Right forelimb (tissue), 1 donor: ENCODE data around the gene CEP83.

Source experiments
- DNase-seq: peaks from one replicate; pipeline ENCODE4 v3.0.0-alpha.2; 2018

Gene CEP83

DNA sequence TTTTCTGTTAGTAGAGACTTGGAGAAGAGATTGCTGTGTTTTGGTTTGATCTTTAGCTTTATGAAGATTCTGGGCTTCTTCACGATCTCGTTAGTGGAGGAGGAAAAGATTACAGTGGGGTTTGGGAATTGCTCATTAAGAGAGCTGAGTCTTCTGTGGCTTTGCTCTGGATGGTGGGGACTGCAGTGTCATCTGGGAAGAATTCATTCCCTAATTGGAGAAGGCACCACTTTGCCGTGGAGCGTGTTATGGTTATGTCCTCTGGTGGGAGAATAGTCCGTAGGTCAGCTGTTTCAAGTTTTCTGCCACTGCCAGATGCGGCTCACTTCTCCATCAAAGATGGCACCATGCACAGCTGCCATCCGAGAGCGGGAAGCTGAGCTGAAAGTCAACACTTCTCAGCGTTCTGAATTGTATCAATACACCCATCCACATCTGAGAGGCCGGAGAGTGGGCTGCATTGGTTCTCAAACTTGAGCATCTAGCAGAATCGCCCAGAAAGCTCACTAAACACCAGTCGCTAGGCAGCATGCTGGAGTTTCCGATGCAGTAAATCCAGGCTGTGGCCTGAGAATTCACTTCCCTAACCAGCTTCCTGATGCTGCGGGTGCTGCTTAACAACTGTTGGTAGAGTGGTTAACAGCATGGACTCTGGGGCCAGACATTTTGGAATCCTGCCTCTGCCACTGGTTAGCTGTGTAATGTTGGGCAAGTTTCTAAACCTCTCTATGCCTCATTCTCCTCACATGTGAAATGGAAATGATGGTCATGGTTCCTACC lies 193.5 kb downstream of the CEP83 start:
- no peak for DNase-seq

DNA sequence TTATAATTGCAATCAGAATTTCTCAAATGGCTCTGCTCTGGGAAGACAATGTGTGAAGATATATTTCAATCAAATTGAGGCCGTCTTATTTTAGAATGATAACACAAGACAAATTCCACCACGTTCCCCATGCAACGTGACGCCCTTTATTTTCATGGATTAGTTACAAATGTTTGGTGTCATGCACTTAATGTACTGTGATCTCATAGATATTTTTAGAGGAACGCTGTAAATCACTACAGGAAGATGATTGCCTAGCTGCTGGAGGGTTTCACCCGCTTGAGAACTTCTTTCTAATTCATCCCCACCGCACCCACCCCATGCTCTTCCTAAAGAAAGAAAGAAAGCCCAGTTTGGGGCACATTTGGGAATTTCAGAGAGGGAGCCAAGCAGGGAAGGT lies 194.1 kb downstream of the CEP83 start:
- no peak for DNase-seq

DNA sequence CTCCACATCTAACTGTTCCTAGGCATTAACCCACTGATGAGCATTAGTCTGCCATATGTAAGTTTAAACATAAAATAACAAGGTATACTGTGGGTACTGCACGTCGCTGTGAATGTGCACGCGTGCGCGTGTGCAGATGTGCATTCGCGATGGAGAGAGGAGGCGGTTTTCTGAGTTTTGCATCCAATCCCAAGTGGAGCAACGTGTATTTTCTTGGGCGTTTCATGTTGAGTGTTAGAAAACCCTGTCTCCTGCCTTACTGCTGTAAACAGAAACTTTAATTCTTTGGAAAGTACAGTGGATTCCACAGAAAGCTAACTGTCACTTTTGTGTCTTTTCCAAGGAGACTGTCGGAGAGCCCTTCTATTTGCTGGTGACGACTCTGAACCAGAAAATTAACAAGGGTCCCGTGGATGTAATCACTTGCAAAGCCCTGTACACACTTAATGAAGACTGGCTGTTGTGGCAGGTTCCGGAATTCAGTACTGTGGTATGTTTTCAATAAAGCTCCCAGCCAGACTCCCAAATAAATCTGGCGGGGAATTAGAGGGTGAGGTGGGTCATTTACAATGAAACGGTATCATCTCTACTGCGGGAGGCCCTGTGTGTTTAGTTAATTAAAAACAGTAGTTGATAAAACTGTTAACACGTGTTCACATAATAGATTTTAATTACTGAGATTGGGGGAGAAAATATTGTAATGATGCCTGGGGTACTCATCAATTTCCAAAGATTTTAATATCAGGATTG lies 194.8 kb downstream of the CEP83 start:
- peak; percentile 58 for DNase-seq

DNA sequence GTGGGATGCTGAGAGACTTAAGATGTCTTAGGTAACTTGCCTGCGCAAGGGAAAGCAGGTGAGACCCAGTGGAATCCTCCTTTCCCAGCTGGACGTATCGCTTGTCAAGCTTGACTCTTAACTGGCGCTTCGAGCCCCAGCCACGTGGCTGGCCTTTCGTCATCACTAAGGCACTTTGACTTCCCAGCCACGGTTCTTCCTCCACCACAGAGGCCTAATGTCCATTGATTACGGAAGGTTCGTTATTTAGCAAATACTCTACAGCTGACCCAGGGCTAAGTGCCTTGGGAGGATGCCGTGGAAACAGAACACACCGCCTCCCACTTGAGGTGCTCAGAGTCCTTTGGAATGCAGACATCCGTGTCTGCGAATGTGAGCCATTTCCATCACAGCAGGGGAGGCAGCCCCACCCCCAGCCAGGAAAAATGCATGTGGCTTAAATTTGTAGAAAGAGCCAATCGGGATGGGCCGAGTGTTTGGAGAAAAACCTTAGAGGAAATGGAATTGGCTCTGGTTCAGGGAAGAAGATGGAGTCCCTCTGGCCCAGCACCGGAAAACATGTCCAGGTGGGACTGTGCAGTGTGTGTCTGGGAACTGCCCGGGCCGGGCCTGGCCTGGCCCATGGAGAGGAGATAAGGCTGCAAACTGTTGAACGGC lies 195.6 kb downstream of the CEP83 start:
- peak; percentile 84 for DNase-seq

DNA sequence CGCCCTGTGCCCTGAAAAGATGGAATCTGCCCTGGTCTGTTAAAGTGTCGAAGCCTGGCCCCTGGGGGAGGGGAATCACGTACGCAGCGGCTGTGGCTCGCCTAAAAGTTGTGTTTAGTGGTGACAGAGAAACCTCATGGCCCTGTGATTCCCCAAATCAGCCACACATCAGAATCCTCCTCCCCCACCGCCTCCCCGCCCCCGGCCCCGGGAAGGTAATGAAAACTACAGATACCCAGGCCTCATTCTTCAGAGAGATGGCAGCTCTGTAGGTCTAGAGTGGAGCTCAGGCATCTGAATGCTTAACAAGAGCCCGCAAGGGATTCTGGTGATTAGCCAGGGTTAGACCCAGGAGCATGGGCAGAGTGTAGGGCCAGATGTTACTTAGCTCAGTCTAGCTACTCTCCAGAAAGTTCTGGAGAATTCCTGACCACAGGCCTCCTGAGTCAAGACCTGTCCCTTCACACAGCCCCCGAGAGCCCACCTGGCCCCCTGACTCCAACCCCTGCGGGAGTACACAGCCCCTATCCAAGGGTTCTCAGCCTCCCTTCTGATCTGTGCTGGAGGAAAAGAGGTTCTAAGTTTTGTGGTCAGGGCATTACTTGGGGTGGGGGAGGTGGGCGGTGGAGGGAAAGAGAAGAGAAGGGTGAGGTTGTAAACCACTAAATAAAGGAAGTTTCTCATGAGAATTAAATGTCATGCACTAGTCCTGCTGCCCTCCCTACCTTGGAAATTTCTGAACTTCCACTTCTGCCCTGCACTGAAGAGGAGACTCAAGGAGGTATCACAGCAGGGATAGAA lies 196.5 kb downstream of the CEP83 start:
- no peak for DNase-seq

DNA sequence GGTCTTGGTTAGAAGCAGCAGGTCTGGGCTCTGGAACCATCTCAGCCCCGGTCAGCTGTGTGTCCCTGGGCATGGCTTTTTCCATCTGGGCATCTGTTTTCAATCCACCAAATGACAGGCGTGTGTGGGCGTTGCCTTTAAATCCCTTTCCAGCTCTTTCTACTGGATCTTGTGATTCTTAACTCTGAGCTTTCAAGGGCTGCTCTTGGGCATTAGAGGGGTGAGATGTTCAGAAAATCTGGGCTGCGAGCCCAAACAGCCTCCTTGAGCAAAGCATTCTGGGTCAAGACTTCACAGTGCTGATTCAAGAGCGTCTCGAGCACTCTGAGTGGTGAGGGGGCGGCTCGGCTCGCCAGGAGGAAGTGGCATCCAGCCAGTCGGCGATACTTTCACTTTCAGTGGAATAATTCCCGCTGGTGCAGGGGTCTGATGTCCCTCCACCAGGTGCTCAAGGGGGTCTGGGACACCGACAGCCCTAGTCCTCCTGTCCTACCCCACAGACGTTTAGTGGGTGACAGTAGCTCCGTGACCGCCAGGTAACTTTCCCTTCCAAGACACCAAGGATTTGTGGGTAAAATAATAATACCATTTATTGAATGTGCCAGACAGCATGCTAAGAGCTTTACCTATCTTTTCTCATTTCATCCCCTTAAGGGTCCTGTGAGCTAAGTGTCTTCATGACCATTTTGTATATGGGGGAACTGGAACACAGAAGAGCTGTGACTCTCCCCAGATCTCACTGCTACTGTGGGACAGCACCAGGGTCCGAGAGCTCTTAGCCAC lies 197.2 kb downstream of the CEP83 start:
- peak; percentile 87 for DNase-seq

DNA sequence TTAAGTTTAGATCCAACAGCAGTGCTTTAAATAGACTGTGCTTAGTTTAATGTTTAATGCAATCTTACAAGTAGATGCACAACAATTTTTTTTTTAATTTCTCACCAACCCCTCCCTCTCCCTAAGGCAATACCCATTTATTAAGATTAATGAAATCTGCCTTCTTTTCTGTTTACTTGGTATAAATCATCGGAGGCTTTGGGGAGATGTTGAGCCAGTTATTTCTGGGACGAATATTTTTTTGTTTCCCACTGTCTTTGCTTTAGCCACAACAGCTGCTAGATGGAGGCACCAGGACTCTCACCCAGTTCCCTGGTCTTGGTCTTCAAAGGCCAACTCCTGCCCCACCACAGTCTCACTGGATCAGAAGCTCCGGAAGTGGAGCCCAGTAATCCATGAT lies 197.9 kb downstream of the CEP83 start:
- DNase-seq: no peak

DNA sequence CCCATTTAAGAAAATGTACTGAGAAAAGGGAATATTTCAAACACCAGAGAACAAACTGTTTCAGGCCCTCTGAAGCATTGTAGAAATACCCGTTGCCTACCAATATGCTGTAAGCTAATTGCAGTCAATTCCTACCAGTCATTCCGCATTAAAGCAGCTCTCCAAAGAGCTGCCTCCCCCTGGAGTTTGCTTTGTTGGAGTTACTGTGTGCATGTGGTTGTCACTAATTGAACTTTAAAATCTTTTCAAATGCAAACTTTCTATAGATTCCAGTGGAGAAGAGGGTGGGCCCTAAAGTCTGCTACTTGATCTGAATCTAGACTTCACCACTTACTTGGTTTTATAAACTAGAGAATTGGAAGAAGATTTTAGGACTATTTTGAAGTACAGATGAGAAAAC lies 198.5 kb downstream of the CEP83 start:
- no peak for DNase-seq

DNA sequence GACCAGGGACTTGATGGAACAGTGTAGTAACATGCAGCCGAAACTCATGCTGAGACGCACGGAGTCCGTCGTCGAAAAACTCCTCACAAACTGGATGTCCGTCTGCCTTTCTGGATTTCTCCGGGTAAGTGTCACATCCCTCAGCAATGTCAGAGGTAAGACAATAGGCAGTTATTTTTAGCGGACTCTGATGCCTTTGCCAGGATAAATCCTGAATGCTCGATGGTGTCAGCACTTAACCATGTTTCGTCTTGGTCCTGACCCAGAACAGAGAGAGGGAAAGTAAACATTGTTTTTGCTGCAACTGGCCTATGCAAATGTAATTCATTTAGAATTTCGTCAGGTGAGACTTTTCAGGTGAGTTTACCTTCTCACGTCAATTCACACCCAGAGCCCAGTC lies 198.9 kb downstream of the CEP83 start:
- DNase-seq: no peak

DNA sequence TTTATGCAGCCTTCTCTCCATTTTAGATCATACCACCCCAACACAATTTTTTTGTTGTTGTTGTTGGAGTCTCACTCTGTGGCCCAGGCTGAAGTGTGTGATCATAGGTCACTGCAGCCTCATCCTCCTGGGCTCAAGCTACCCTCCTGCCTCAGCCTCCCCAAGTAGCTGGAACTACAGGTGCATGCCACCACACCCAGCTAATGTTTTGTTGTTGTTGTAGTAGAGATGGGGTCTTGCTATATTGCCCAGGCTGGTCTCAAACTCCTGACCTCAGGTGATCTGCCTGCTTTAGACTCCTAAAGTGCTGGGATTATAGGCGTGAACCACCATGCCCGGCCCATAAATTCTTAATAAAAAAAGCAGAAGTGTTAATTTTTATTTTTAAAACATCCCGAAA lies 199.7 kb downstream of the CEP83 start:
- no peak for DNase-seq

DNA sequence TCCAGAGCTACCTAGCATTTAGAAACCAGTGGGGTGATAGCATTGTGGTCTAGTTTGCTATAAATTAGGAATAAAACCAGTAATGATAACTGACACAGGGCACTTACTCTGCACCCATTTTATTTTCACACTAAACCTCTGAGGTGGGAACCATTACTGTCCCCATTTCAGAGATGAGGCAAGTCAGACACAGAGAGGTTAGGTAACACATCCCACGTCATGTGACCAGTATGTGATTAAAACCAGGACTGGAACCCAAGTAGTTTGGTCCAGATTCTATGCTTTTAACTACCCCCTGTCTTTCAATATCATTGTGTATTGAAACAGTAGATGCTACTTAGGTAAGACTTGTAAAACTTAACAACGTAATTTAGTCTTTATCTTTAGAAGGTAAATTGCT lies 201.1 kb downstream of the CEP83 start:
- no peak for DNase-seq
